ENCODE data around the gene PRSS2. TPM values are rescaled to one million over a fixed set of nuclear protein-coding genes. Genes with fewer than 3 reads are reported as not detected.
"Not testable (repeated sequence)": the region's sequence is repeated elsewhere in the genome, so short reads cannot be mapped to it uniquely, and the experiment has no call there.

PRSS2 gene
- total and polyA plus RNA-seq, 3 donors from 2014 or later = not detected

- no peak for TF ChIP-seq CTCF (IDR thresholded peaks at IDR 0.05)
- TF ChIP-seq POLR2A (IDR thresholded peaks at IDR 0.05) = no peak
- intact Hi-C loops (cut with DNase I; ENCODE audit: low total_unique reads) = no loop called here
- WGBS, 2 donors = 95% methylated on average over 1 of the region's 1 CpG
Measured at GRCh38 chr7:142767861-142768260, 2.9 kb upstream of the PRSS2 start.

GRCh38 chr7:142768885-142769284 is 1.9 kb upstream of the PRSS2 start:
- H3K4me3 ChIP-seq; intact Hi-C loops (cut with DNase I; ENCODE audit: low total_unique reads); H3K27ac ChIP-seq; H3K9me3 ChIP-seq; H3K27me3 ChIP-seq; DNase-seq; H3K4me1 ChIP-seq; H3K36me3 ChIP-seq (ENCODE audit: low read depth, missing control alignments): not testable (repeated sequence)
- WGBS, 2 donors = 86 to 89% methylated on average over 3 of the region's 3 CpGs

More at GRCh38 chr7:142767861-142768260, 2.9 kb upstream of the PRSS2 start:
- no peak for DNase-seq
- Histone ChIP-seq H3K4me1 (no peaks in the 10 kb centered on the region), H3K27me3 (no peaks in the 10 kb centered on the region), H3K9me3 (no peaks in the 10 kb centered on the region), H3K36me3 (ENCODE audit: low read depth, missing control alignments) (no peaks in the 10 kb centered on the region), H3K27ac (no peak overlapping the region), H3K4me3 (no peak overlapping the region)

- Histone ChIP-seq H3K27me3 (no peaks in the 10 kb centered on the region), H3K9me3 (no peaks in the 10 kb centered on the region), H3K36me3 (ENCODE audit: low read depth, missing control alignments) (no peaks in the 10 kb centered on the region), H3K27ac (no peak overlapping the region), H3K4me3 (no peak overlapping the region), H3K4me1 (no peaks in the 10 kb centered on the region)
- intact Hi-C loops (cut with DNase I; ENCODE audit: low total_unique reads) = no loop called here
- no peak for DNase-seq
- TF ChIP-seq CTCF (IDR thresholded peaks at IDR 0.05) = no peak
- TF ChIP-seq POLR2A (IDR thresholded peaks at IDR 0.05) = no peak
- WGBS, 2 donors = 79 to 94% methylated on average over 5 of the region's 5 CpGs
Measured at GRCh38 chr7:142771353-142771723, 568 bp downstream of the PRSS2 start.

- no peak for DNase-seq
- H3K27me3 ChIP-seq = no peaks in the 10 kb centered on the region
- no peaks in the 10 kb centered on the region for H3K36me3 ChIP-seq (ENCODE audit: low read depth, missing control alignments)
- no peaks in the 10 kb centered on the region for H3K9me3 ChIP-seq
- H3K27ac ChIP-seq = no peak overlapping the region
- H3K4me3 ChIP-seq = no peak overlapping the region
- no peaks in the 10 kb centered on the region for H3K4me1 ChIP-seq
- intact Hi-C loops (cut with DNase I; ENCODE audit: low total_unique reads) = no loop called here
- 58 to 69% methylated on average over 6 of the region's 6 CpGs for WGBS, 2 donors
- TF ChIP-seq POLR2A (IDR thresholded peaks at IDR 0.05) = no peak
- no peak for TF ChIP-seq CTCF (IDR thresholded peaks at IDR 0.05)
Measured at GRCh38 chr7:142772051-142772450, 1.3 kb downstream of the PRSS2 start.

- no peak overlapping the region for H3K4me3 ChIP-seq
- H3K27ac ChIP-seq = no peak overlapping the region
- no peaks in the 10 kb centered on the region for H3K4me1 ChIP-seq
- no peaks in the 10 kb centered on the region for H3K36me3 ChIP-seq (ENCODE audit: low read depth, missing control alignments)
- TF ChIP-seq POLR2A (IDR thresholded peaks at IDR 0.05) (no peak), CTCF (IDR thresholded peaks at IDR 0.05) (no peak)
- intact Hi-C loops (cut with DNase I; ENCODE audit: low total_unique reads) = no loop called here
- DNase-seq = no peak
- no peaks in the 10 kb centered on the region for H3K9me3 ChIP-seq
- no peaks in the 10 kb centered on the region for H3K27me3 ChIP-seq
Measured at GRCh38 chr7:142772673-142773072, 1.9 kb downstream of the PRSS2 start.

Data from testis (tissue), 3 donors.